Measurements from ENCODE around the gene PRKN. TPM values are rescaled to one million over a fixed set of nuclear protein-coding genes. Genes with fewer than 3 reads are reported as not detected.
"Not testable (repeated sequence)": the region's sequence is repeated elsewhere in the genome, so short reads cannot be mapped to it uniquely, and the experiment has no call there.

The PRKN gene
- total RNA-seq, 1 donor from 2014 or later: 25.5 TPM

GRCh38 chr6:162538643-162539064, 188.9 kb downstream of the PRKN start:
- TF ChIP-seq CTCF (IDR thresholded peaks at IDR 0.05; ENCODE audit: borderline replicate concordance): no peak
- H3K9me3 ChIP-seq (replicated peaks): no peaks in the 10 kb centered on the region
- peaks cover 19% of the 10 kb centered on the region for H3K4me1 ChIP-seq
- H3K36me3 ChIP-seq: no peaks in the 10 kb centered on the region
- peak overlapping the region; percentile 71 for H3K27ac ChIP-seq (replicated peaks)
- intact Hi-C loops (cut with micrococcal nuclease): no loop called here
- no peak overlapping the region for H3K4me3 ChIP-seq
- DNase-seq: peak; percentile 85
- no peaks in the 10 kb centered on the region for H3K27me3 ChIP-seq (ENCODE audit: low read depth)

- Histone ChIP-seq H3K27ac (replicated peaks) (peak overlapping the region; percentile 44), H3K4me3 (no peak overlapping the region), H3K4me1 (peaks cover 15% of the 10 kb centered on the region), H3K27me3 (ENCODE audit: low read depth) (no peaks in the 10 kb centered on the region), H3K36me3 (no peaks in the 10 kb centered on the region), H3K9me3 (replicated peaks) (no peaks in the 10 kb centered on the region)
- DNase-seq: no peak
- intact Hi-C loops (cut with micrococcal nuclease): no loop called here
- TF ChIP-seq CTCF (IDR thresholded peaks at IDR 0.05; ENCODE audit: borderline replicate concordance): no peak
Measured at GRCh38 chr6:162533009-162533400, 194.6 kb downstream of the PRKN start.

- Histone ChIP-seq H3K9me3 (replicated peaks) (no peaks in the 10 kb centered on the region), H3K4me1 (peaks cover 14% of the 10 kb centered on the region), H3K36me3 (no peaks in the 10 kb centered on the region), H3K27ac (replicated peaks) (peak overlapping the region; percentile 44), H3K4me3 (no peak overlapping the region), H3K27me3 (ENCODE audit: low read depth) (no peaks in the 10 kb centered on the region)
- intact Hi-C loops (cut with micrococcal nuclease): no loop called here
- TF ChIP-seq CTCF (IDR thresholded peaks at IDR 0.05; ENCODE audit: borderline replicate concordance): no peak
- DNase-seq: no peak
Measured at GRCh38 chr6:162532283-162533008, 195.1 kb downstream of the PRKN start.

GRCh38 chr6:162531391-162531790, 196.2 kb downstream of the PRKN start:
- H3K9me3 ChIP-seq (replicated peaks); H3K27ac ChIP-seq (replicated peaks); H3K27me3 ChIP-seq (ENCODE audit: low read depth); H3K36me3 ChIP-seq; DNase-seq; H3K4me3 ChIP-seq; intact Hi-C loops (cut with micrococcal nuclease): not testable (repeated sequence)
- H3K4me1 ChIP-seq: peaks cover 14% of the 10 kb centered on the region

GRCh38 chr6:162528538-162528937, 199.0 kb downstream of the PRKN start:
- Histone ChIP-seq H3K27me3 (ENCODE audit: low read depth) (no peaks in the 10 kb centered on the region), H3K27ac (replicated peaks) (no peak overlapping the region), H3K9me3 (replicated peaks) (no peaks in the 10 kb centered on the region), H3K4me1 (peaks cover 14% of the 10 kb centered on the region), H3K4me3 (no peak overlapping the region), H3K36me3 (no peaks in the 10 kb centered on the region)
- no peak for DNase-seq
- intact Hi-C loops (cut with micrococcal nuclease): no loop called here
- TF ChIP-seq CTCF (IDR thresholded peaks at IDR 0.05; ENCODE audit: borderline replicate concordance): no peak

GRCh38 chr6:162526960-162527359, 200.6 kb downstream of the PRKN start:
- DNase-seq: no peak
- H3K4me3 ChIP-seq: no peak overlapping the region
- H3K4me1 ChIP-seq: no peaks in the 10 kb centered on the region
- H3K36me3 ChIP-seq: no peaks in the 10 kb centered on the region
- intact Hi-C loops (cut with micrococcal nuclease): no loop called here
- no peak overlapping the region for H3K27ac ChIP-seq (replicated peaks)
- TF ChIP-seq CTCF (IDR thresholded peaks at IDR 0.05; ENCODE audit: borderline replicate concordance): no peak
- H3K9me3 ChIP-seq (replicated peaks): no peaks in the 10 kb centered on the region
- no peaks in the 10 kb centered on the region for H3K27me3 ChIP-seq (ENCODE audit: low read depth)
